Activated CD4-positive, CD25-positive, alpha-beta regulatory T cell treated with anti-CD3 and anti-CD28 coated beads, Interleukin-2, amount 50 U/mL, for 72 hours (primary cell): ENCODE measurements around the gene TBX21.

ENCODE experiments used
- DNase-seq: peaks from one replicate; pipeline ENCODE4 v3.0.0; 2021

The TBX21 gene

GRCh38 chr17:47733047-47733673, at the start of gene TBX21:
TSS of gene TBX21 (plus strand) at chr17:47733236. CDS start at chr17:47733455, 219 bp downstream.
- DNase-seq = peak; percentile 82

DNA sequence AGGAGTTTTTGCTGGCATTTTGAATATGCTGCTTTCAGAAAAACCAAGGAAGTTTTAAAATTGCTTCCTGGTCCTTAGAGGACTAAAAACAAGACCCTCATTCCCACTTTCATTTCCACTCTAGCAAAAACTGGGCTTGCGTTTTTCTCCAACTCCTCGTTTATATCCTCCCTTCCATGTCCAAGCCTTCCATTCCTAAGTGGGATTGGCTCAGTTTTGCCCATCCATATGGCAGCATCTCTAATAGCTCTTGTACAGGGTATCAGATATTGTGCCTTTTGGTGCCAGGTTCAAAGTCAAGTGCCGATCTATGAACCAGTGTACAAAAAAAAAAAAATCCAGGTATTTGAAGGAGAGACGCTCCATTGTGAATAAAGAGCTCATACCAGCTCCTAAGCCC, 49.0 kb upstream of the TBX21 start:
- DNase-seq = no peak

- DNase-seq = no peak
Measured at GRCh38 chr17:47684535-47685193, 48.4 kb upstream of the TBX21 start.

GRCh38 chr17:47685556-47686275, 47.3 kb upstream of the TBX21 start:
- no peak for DNase-seq

GRCh38 chr17:47686276-47686635, 46.8 kb upstream of the TBX21 start:
- no peak for DNase-seq

DNA sequence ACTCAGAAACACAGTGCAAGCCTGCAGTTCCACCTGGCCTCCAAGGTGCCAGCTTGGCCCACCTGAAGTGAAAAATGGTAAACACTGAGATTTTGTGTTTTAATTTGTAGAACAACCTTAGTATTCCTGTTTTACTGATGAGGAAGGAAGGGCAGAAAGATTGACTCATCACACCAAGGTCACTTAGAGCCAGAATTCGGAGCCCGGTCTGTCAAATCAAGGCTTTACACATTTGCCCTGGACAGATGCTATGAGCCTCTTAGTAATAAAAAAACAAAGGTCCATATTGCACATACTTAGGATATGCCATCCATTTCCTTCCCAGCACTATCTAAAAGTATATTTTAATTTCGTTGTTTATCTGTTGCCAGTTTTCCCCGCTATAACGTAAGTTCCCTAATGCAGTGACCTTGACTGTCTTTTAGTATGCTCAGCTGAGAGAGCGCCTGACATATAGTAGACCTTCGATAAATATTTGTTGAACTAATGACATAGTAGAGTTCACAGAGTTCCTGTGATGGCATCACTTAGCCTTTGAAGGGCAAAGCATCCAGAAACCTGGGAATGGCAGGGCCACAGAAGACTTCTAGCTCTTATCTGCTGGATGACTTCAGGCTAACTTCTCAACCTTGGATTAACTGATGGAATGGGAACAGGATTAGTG, 46.2 kb upstream of the TBX21 start:
- no peak for DNase-seq

DNA sequence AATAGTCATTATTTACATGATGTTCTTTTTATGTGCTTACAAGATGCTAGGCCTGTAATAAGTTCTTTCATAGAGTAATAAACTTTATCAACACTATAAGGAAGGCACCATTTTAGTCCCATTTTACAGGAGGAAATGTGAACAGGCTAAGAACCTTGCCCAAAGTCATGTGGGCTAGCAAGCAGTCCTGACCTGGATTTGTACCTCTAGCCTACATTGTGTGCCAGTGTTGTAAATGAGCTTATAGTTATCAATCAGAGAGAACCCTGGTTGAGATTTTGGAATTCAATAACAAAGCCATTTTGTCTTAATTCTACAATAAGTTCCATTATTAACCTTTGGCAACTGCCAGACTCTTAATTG, 45.7 kb upstream of the TBX21 start:
- no peak for DNase-seq

DNA sequence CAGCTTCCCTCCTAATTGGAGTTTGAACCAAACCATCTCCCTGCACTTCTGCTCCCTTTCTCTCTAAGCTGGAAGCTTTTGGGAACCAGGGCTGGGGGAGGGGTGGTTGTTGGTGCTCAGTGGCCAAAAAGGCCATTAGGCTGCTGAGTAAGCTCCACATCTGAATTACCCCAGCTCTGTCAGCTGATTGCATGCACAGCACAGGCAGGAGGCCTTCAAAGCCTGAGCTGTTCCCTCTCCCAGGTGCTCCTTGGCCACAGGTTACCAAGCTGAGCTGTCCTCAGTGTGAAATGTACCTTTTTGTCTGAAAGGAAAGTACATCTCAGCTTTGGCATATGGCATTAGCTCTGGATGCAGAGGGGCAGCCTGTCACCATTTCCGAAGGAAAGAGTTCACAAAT, 45.3 kb upstream of the TBX21 start:
- DNase-seq = no peak

DNA sequence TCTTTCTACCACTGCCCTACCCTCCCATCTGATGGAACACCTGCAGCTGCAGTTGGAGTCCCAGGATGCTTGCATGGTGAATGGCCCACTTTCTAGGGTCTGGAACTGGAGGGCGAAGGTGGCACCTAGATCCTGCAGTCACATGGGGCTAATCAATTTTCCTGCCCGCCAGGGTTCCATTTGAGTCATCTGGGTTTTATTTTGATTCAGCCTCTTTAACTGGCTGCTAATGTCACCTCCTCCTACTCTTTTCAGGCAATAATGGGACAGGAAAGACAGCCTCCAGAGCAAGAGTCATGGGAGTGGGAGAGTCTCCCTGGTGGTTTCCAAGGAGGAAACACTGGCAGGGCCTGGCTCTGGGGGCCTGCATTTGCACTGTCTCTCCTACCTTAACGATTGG, 42.9 kb upstream of the TBX21 start:
- DNase-seq = no peak

DNA sequence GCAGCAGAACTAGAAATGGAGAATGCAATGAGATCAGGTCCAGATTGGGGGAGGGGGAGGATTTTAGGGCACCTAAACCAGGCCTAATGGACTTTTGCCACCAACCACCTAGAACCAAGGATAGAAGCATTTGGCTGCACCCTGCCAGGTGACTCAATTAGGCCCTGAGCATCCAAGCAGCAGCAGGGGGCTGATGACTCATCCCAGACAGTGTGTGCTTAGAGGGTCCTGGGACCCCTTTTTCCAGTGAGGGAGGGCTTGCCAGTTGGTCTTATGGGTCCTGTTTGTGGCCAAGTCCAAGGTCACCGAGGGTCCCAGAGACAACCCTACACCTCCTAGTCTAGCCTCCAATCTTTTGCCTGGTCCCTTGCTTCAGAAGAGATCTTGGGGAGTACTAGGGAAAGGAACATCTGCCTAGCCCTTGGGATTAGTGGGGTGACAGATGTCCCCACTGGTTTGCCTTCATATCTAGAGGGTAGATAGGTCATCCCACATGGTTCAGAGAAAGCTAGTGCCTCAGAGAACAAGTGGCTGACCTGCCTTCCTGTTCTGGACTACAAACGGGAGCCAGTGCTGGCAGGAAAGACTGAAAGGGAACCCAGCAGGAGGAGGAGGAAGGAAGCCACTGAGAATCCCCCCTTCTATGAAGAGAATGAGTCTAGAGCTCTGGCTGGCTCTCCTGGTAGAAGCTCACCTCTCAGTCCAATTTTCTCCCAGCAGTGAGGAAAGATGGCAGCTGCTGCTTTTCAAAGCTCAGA, 40.7 kb upstream of the TBX21 start:
- DNase-seq = no peak

GRCh38 chr17:47692895-47693730, 39.9 kb upstream of the TBX21 start:
- DNase-seq = no peak

DNA sequence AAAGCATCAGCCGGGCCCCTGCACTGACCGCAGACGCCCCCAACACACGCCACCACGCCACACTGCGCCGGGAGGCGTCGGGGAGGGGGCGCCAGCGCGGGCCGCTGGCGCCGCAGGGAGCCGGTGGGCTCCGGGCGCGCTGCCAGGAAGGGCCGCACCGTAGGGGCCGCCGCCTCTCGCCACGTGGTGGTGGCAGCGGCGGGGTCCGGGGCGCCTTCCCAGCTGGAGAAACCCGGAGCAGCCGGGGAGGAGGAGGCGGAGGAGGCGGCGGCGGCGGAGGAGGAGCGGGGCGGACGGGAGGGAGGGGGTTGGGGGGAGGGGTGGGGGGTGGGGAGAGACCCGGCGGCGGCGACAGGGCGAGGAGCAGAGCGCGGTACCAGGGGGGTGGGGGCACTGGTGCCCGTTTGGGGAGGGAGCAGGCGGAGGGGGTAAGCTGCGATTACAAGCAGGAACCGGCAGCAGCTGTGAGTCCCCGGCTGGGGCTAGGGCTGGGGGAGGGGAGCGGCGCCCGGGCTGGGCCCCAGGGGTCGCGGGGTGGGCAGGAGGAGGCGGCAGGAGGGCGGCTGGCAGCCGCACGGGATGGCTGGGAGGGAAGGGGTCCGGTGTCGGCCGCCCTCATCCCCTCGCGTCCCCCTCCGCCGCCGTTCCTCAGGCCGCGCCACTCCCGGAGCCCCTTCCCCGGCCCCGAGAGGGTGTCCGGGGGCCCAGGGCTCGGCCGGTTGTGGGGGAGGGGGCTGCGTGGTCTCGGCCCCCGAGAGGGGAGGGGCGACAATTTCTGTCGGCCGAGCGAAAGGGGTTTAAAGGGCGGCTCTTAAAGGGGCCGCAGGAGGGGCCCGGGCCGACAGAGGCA, 39.1 kb upstream of the TBX21 start, which contains the start of gene TBKBP1:
TBKBP1 (plus strand) TSS at position 431 of the 850 bp plus-strand sequence. CDS start 1,952 bp downstream, outside the sequence.
- DNase-seq = peak; percentile 57

- peak; percentile 74 for DNase-seq
Measured at GRCh38 chr17:47694581-47695428, 38.2 kb upstream of the TBX21 start.

- DNase-seq = peak; percentile 31
Measured at GRCh38 chr17:47695429-47696376, 37.3 kb upstream of the TBX21 start.

DNA sequence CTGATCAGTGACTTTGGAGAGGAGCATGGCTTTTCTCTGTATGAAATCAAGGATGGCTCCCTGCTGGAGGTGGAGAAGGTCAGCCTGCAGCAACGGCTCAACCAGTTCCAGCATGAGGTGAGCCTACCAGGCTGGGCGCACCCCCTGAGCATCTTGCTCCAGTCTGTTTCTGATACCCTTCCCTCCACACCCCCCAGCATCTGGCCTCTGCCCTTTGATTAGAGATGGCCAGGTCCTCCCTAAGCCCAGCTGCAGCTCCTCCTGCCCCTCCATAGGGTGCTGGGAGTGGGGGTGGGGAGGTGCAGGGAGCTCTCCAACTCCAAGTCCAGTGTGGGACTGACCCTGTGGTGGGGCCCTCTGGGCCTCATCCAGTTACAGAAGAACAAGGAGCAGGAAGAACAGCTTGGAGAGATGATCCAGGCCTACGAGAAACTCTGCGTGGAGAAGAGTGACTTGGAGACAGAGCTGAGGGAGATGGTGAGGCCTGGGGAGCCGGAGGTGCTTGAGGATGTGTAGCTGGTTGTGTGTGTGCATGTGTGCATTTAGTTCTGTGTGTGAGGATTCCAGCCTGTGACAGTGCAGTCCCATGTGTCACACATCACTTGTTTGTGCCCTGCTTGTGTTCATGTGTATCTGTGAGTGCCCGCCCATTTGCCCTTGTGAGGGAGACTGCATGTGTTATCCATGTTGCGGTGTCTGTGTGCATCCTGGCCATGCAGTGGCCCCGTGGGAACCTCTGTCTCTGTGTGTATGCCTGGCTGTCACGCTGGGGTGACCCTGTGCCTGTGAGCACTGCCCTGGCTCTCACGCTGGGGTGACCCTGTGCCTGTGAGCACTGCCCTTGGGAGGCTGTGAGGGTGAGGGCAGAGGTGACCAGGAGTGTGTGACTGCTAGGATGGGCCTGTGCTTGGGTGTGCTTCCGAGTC, 36.1 kb upstream of the TBX21 start:
- peak; percentile 32 for DNase-seq

GRCh38 chr17:47697906-47698711, 34.9 kb upstream of the TBX21 start:
- DNase-seq = no peak
